ENCODE measurements around the gene ERI2.
A peak's percentile ranks its signal among the peaks of the same experiment; 100 is the strongest.

Gene ERI2, protein sequence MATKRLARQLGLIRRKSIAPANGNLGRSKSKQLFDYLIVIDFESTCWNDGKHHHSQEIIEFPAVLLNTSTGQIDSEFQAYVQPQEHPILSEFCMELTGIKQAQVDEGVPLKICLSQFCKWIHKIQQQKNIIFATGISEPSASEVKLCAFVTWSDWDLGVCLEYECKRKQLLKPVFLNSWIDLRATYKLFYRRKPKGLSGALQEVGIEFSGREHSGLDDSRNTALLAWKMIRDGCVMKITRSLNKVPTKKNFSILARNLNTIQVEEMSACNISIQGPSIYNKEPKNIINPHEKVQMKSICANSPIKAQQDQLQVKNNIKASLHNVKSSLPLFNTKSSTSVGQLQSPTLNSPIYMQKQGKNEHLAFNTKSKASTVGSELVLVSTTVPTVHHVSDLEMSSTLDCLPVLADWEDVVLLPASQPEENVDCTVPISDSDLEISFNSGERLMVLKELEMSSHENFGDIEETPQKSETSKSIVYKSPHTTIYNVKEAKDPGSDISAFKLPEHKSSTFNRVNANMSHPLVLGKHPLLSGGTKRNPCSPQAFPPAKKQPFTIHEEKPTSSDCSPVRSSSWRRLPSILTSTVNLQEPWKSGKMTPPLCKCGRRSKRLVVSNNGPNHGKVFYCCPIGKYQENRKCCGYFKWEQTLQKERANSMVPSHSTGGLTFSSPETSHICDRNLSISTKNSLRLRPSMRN

DNA sequence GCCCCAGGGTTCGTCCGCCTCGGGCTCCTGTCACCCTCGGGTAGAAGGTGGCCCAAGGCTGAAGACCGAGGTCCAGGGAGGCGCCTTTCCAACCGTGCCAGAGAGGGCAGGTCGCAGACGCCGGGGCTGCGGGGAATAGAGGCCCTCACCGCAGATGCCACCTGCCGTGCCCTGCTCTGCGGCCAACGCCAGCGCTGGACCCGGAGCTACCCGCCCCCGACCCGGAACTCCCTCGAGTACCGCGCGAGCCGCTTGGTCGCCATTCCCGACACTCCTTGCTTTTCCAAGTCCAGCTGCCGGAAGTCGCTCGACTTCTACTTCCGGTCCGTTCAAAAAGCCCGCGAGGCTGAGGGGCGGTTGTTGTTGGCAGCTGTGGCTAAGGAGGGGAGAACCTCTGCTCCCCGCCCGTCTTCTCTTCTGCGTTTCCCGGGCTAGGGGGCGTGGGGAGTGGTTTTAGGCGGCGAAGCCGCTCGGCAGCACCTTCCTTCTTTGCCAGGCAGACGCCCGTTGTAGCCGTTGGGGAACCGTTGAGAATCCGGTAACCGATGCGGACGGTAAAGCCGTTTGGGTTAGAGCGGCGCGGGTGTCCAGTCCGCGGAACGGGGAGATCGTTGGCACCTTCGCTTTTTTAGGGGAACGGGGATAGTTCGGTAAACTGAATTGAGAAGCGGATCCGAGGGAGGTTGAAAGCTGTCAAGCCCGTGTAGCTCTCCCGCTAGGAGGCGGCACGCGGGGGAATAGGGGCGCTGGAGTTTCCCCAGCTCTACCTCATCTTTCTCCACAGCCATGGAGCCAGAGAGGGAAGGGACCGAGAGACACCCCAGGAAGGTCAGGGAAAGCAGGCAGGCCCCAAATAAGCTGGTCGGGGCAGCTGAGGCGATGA is at the start of gene ERI2, which contains the start of gene REXO5:
TSS of gene ERI2 (minus strand) at position 305 of the 883 bp plus-strand sequence. CDS start at position 263, 42 bp downstream.
TSS of gene REXO5 (plus strand) at position 360 of the 883 bp plus-strand sequence. CDS start at position 787, 427 bp downstream.
- DNase-seq = peak; percentile 86

DNA sequence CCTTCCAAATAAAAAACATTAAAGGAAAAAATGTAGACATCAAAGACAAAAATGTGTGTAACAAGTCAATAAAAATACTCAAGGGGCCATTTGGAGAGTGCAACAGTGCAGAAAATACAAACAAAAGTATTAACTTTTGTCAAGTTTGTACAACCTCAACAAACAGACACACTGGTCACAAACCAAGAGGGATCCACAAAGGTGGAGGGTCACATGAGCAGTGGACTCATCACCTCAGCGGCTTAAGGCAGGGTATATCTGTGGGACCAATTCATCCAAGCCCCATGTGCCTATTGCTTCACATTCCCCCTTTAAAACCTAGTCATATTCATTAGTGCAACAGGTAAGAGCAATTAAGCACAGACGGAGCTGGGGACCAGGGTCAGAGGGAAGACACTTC is 48.7 kb upstream of the ERI2 start:
- no peak for DNase-seq

DNA sequence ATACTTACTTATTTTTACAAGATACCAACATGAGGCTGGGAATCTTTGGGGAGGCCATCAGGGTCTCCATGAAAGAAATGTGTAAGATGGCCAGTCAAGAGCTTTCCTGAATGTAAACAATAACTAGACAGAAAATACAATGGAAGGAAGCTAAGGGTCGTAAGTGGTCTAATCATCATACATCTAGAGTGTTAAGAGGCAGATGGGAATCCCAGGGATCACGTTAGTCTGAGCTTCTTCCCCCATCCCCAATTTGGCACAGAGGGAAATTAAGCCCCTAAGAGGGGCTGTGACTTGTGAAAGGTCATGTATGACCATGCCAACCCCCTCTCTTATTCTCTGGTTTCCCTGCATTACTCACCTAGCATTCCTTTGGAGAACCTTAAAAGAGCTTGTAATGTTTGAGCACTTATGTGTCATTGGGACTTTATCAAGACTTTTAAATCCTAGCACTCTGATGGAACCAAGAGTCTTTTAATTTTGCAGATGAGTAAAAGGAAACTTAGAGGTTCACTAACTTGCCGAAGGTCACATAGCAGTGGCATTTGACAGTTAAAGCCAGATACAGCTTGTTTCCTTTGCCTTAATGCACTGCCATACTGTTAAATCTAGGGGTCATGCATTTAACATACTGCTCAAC is 47.8 kb upstream of the ERI2 start:
- DNase-seq = no peak

DNA sequence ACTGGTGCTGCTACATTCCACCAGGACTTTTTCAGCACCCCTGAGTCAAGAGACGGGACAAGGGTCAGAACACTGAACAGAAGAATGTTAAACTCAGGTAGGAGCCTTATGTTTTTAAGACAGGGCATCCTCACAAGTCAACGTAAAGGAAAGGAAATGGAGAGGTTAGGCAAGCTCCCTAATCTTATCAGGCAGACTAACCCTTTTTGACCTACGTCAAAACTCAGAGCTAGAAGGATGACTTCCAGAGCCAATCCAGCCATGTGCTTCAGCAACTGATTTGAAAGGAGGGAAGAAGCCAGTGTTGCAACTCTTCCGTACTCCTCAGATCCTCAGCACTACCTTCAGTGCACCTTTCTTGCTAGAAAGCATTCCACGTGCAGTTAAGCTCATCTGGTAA is 46.9 kb upstream of the ERI2 start:
- DNase-seq = no peak

DNA sequence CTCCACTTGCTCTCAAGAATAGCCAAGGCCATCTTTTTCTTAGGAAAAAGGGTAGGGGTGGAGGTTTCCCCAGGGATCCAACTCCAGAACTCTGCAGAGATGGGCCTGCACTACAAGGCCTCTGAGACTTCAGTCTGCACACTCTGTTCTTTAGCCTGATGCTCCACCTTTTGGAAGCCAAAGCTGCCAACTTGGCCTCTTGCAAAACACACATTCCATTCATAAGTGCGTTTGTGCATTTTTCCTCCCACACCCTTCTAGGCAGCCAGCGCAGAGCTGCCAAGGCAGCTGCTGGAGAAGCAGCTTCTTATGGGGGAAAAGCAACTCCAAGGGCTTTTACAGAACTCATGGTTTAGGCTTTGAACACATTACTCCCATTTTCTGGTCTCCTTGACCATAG is 45.3 kb upstream of the ERI2 start:
- DNase-seq = no peak

DNA sequence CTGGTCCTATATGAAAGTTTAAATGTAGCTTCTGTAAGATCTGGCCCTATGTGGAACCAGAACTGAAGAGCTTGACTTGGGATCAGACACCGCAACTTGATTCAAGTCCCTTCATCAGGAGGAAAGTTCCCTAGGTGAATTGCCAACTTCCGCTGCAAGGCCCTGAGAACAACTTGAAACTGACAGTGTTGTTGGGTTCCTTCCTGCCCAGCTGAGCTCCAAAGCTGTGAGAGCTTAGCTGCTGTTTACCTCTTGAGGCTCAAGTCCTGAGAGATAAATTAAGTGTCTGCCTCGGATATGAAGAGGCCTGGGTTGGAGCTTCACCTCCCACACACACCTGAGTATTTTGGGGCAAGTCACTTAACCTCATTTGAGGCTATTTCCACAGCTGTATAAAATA is 44.7 kb upstream of the ERI2 start:
- DNase-seq = no peak

DNA sequence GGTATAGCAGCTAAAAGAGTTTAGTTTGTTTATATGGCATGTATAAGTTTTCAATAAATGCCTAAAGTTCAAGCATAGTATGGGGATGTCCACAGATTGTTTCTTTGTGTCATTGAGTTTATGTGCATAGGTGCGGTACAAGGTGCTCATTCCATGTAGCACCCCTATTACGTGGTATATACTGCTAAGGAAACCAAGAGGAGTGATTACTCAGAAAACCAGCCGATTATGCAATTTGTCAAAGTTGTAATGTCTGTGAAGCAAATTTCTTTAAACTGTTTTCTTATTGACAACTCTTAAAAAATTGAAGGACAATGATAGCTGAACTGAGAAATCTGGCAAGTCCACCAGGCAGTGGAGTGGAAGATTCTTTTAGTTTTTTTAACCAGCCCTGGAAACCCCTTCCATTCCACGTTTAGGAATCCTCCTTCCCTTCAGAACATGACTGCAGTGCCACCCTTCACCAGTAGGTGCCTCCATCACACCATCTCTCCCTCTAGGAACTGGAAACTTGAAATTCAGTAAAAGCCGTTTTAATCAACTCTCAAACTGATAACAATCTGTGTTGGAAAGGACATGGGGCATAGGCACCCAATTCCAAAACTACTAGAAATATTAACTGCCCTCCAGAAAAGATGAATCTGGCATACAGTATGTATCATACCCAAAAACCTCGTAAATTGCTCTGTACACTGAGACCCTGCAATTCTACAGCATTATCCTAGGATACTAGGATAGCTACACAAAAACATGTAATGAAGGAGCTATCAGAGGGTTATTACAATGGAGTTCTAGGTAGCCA is 43.5 kb upstream of the ERI2 start:
- peak; percentile 33 for DNase-seq

DNA sequence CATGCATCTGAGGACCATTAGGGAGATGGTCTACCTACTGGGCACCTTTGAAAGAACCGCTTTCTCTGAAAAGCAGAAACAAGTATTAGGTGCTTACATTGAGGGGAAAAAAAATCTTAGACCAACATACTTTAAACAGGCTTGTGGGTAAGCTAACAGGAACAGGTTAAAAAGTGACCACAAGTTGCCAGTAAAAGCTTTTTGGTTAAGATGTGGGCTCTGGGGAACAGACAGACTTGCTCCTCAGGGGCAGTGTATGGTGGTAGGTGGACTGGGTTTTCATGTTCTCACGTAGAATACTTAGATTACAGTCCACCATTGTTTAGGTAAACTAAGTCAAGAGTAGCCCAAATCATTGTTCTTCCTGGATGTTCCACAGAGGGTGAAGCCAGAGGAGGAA is 41.3 kb upstream of the ERI2 start:
- no peak for DNase-seq

DNA sequence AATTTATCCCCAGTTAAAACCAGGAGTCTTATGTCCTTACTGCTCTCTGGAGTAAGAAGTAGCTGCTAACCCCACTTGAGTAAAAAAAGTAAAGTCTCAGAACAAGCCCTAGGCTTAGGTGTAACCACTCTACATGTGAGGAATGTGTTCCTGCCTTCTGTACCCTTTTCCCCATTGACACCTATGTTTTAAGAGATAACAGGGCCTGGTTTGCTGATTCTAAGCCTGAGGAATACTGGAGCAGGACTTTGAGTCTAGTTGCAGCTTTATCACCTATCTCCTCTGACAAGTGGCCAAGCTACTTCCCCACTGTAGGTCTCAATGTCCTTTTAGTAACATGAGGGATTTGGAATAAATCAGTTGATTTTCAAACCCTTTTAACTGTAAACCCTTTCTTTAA is 40.3 kb upstream of the ERI2 start:
- no peak for DNase-seq

DNA sequence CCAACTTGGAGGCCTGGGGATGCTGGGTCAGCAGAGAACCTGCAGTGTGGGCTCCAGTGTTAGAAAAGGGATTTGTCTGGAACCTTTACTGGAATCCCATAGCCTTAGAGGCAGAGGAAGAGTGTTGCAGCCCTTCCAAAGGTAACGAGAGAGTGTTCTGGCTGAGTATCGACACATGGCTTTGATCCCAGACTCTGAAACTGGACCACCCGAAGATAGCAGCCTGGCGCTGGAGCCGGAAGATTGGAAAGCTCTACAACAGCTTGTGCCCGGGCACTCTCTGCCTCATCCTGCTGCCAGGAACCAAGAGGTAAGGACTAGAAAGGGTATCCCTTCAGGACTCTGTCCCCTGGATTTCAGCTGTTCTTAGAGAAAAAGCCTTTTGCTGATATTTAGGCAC is 39.8 kb upstream of the ERI2 start:
- DNase-seq = no peak

DNA sequence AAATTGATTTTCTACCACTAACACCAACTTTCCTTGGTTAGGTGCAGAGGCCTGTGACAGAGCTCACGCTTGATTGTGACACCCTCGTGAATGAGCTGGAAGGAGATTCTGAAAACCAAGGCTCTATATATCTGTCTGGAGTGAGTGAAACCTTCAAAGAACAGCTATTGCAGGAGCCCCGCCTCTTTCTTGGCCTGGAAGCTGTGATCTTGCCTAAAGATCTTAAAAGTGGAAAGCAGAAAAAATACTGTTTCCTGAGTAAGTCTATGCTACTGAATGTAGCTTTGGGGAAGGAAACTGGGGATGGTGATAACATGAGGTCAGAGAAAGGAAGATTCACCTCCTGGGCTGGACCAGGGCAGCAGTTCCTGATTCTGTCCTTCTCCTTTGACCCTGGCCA is 38.3 kb upstream of the ERI2 start:
- DNase-seq = no peak

DNA sequence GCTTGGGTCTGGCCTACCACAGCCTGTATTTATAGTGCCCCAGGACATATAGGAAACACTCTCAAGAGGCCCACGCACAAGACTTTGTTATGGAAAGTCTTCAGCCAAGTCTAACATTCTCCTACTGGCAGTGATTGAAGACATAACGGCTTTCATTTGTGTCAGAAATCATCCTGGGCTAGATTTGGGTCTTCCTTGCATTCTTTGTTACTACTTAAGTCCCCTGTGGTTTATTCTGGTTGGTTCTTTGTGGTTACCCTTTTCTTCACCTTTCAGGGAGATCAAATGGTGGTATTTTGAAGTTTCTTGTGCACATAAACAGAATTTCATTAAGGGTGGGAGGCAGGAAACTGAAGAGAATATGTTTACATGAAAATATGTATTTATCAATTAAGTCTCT is 37.8 kb upstream of the ERI2 start:
- DNase-seq = no peak

DNA sequence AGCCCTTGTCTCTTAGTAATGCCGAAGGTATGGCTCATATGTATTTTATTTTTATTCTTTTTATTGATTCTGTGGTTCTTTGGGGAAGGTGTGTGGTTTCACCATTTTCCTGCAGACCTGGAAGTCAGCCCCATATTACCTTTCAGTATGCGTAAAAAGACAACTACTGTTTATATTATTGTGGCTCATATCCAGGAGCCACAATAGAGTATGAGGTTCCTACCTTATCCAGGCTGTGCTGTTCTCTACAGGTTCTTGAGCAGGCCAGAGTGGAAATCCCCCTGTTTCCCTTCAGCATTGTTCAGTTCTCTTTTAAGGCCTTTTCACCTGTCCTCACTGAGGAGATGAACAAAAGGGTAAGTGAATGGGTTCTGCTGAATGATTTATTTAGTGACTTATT is 33.2 kb upstream of the ERI2 start:
- DNase-seq = no peak

DNA sequence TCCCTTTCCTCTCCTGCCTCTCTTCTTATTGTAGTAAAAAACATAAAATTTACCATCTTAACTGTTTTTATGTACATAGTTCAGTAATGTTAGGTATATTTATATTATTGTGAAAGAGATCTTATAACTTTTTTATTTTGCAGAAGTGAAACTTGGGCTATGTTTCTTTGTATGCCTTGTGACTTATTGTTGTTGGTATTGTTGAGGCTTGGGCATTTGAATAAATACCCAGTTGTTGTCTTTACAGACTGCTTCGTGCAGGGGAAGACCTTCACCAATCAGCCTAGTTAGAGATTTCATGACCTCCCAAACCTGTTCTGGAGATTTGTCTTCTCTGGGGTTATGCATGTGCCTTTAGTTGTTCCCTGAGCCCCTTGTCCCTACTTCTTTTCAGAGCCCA is 32.0 kb upstream of the ERI2 start:
- DNase-seq = no peak

DNA sequence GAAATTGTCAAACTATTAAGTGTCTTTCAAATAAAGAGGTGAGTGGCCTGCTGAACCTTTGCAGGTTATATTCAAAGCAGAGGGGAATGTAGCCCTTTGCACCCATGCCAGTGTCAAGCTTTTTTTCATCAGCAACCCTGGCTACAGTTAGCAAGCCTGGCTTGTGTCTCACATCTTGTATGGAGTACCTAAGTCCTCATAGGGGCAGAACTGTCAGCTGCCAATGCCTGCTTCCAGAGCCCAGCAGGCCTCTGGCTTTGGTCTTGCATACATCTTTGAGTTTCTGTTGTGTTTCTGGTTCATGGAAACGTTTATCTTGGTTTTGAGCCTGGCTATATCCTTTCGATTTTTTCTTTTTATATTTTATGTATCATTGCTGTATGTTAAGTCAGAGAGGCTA is 26.8 kb upstream of the ERI2 start:
- DNase-seq = no peak

DNA sequence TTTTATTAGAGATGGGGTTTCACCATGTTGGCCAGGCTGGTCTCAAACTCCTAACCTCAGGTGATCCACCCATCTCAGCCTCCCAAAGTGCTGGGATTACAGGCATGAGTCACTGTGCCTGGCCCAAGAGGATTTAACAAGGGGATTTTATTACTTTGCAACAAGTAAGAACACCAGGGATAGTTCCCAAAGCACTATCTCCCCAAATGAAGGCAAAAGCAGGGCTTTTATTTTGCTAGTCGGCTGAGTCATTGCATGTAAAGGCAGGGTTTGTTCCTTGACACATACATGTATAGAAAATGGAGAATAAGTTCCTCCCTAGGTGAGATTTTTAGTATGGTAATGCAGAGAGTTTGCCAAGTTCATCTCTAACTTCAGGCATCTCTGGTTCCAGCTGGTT is 24.1 kb upstream of the ERI2 start:
- no peak for DNase-seq

DNA sequence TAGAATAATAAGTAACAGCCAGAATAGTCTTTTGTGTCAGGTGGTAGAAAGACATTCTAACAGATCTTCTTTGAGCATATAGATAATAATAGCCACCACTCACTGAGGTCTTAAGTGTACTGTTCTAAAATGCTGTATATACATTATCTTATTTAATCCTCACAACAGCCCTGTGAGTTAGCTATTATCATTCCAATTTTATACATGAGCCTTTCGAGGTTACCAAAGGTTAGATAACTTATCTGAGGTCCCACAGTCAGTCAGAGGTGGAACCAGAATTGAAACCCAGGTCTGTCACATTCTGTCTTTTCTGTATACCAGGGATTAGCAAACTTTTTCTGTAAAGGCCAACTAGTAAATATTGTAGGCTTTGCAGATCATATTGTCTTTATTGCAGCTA is 23.3 kb upstream of the ERI2 start:
- no peak for DNase-seq

DNA sequence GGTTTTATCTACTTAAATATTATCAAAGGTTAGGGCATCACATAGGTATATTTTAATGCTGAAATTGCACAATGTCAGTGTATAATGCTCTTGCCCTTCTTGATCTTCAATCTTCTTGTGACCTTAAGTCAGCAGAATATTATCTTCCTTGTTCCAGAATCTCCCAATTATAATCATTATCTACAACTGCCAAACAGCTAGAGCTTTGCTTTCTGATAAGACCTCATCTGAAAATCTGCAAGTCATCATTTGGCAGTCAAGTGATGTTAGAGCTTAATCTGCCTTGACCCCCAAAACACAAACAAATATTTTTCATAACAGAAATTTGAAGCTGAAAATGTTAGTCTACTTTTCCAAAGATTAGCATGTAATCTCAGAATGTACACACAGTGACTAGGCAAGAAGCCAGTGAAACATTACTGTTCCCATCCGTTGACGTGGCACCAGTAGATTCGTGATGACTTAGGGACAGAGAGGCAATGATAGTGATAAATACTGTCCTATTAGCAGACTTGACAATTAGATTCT is 19.8 kb upstream of the ERI2 start:
- DNase-seq = no peak

DNA sequence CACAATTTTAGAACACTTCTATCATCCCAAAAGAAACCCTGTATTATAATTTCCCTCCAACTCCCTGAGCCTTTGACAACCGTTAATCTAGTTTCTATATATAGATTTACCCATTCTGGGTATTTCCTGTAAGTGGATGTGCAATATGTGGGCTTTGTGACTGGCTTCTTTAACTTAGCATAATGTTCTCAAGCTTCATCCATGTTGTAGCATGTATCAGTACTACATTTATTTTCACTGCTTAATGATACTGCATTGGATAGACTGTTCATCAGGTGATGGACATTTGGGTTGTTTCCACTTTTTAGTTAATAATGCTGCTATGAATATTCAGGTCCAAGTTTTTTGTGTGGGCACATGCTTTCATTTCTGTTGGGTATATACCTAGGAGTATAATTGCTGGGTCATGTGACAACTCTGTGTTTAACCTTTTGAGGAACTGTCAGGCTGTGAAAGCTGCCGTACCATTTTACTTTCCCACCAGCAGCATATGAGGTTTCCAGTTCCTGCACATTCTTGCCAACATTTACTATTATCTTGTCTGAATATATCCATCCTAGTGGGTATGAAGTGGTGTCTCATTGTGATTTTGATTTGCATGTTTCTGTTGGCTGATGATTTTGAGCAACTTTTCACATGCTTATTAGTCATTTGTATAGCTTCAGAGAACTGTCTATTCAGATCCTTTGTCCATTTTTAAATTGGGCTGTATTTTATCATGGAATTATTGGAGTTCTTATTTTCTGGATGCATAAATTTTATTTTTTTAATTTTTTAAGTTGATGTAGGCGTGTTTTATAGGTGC is 16.5 kb upstream of the ERI2 start:
- DNase-seq = no peak

DNA sequence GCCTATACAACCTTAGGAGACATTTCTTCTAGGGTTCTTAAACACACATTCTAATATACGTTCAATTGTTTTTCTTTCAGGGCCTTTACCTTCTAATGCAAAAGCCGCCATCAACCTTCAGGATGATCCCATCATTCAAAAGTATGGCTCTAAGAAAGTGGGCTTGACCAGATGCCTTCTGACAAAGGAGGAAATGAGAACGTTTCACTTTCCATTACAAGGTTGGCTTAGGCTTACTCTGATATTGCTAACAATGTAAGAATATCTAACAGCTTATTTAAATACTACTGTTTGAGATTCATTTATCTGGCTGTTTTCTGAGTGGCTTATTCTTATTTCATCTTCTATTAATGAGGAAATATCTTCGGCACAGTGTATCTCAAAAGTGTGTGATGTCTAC is 15.4 kb upstream of the ERI2 start:
- DNase-seq = no peak
